H9 (cell line): Measurements from ENCODE around the gene MUSK. TPM values are rescaled to one million over a fixed set of nuclear protein-coding genes. Genes with fewer than 3 reads are reported as not detected.

Source experiments
- DNase-seq: peaks from one replicate; pipeline ENCODE4 v3.0.0-alpha.2; 2017
- H2AFZ ChIP-seq: one replicate; pipeline ENCODE4 v1.6.1; 2013; ENCODE audit warnings: mild to moderate bottlenecking, low read length, control low read depth, moderate library complexity
- H2AK5ac ChIP-seq: 2 replicates; pipeline ENCODE4 v1.6.1; 2013; ENCODE audit warnings: low read length, control low read depth, mixed read lengths; ENCODE audit not compliant: insufficient read length
- H2BK120ac ChIP-seq: one replicate; pipeline ENCODE4 v1.6.1; 2013; ENCODE audit warnings: low read depth, mild to moderate bottlenecking, low read length, control low read depth, inconsistent platforms; ENCODE audit not compliant: poor library complexity, severe bottlenecking
- H2BK12ac ChIP-seq: 2 replicates; pipeline ENCODE4 v1.6.1; 2013; ENCODE audit warnings: low read length, control low read depth, mixed read lengths, low read depth; ENCODE audit not compliant: insufficient read length
- H2BK15ac ChIP-seq: 2 replicates; pipeline ENCODE4 v1.6.1; 2013; ENCODE audit warnings: low read depth, low read length, control low read depth
- H2BK20ac ChIP-seq: one replicate; pipeline ENCODE4 v1.6.1; 2013; ENCODE audit warnings: low read depth, mild to moderate bottlenecking, low read length, control low read depth, inconsistent platforms; ENCODE audit not compliant: poor library complexity, severe bottlenecking
- H2BK5ac ChIP-seq: 2 replicates; pipeline ENCODE4 v1.6.1; 2013; ENCODE audit warnings: low read length, control low read depth, mixed read lengths; ENCODE audit not compliant: insufficient read length
- H3K14ac ChIP-seq: 2 replicates; pipeline ENCODE4 v1.6.1; 2013; ENCODE audit warnings: low read length, control low read depth; ENCODE audit not compliant: insufficient read depth
- H3K18ac ChIP-seq: 2 replicates; pipeline ENCODE4 v1.6.1; 2013; ENCODE audit warnings: low read depth, mild to moderate bottlenecking, mixed read lengths, low read length, control low read depth; ENCODE audit not compliant: insufficient read length
- H3K23ac ChIP-seq: 2 replicates; pipeline ENCODE4 v1.6.1; 2013; ENCODE audit warnings: low read length, control low read depth, mixed read lengths, low read depth; ENCODE audit not compliant: insufficient read length
- H3K23me2 ChIP-seq: 2 replicates; pipeline ENCODE4 v1.6.1; 2013; ENCODE audit warnings: low read depth, mild to moderate bottlenecking, mixed read lengths, low read length, control low read depth; ENCODE audit not compliant: insufficient read length, poor library complexity, severe bottlenecking
- H3K27ac ChIP-seq: 2 replicates; pipeline ENCODE4 v1.5.1; 2013; ENCODE audit warnings: low read length, control low read depth, mixed read lengths, low read depth; ENCODE audit not compliant: insufficient read length
- H3K27me3 ChIP-seq: 2 replicates; pipeline ENCODE4 v1.6.1; 2013; ENCODE audit warnings: low read length, control low read depth, inconsistent platforms; ENCODE audit not compliant: insufficient read depth
- H3K4ac ChIP-seq: 2 replicates; pipeline ENCODE4 v1.6.1; 2013; ENCODE audit warnings: low read depth, mild to moderate bottlenecking, control low read depth, inconsistent platforms, low read length, moderate library complexity
- H3K4me1 ChIP-seq: 2 replicates; pipeline ENCODE4 v1.6.1; 2013; ENCODE audit warnings: low read length, control low read depth, inconsistent platforms; ENCODE audit not compliant: insufficient read depth
- H3K4me2 ChIP-seq: 2 replicates; pipeline ENCODE4 v1.6.1; 2013; ENCODE audit warnings: low read length, control low read depth, mixed read lengths; ENCODE audit not compliant: insufficient read length, insufficient read depth
- H3K56ac ChIP-seq: 2 replicates; pipeline ENCODE4 v1.6.1; 2013; ENCODE audit warnings: low read depth, mild to moderate bottlenecking, mixed read lengths, low read length, control low read depth; ENCODE audit not compliant: insufficient read length
- H3K79me1 ChIP-seq: 2 replicates; pipeline ENCODE4 v1.6.1; 2013; ENCODE audit warnings: low read depth, mild to moderate bottlenecking, moderate library complexity, low read length, control low read depth, inconsistent platforms; ENCODE audit not compliant: insufficient read depth, poor library complexity, severe bottlenecking
- H3K79me2 ChIP-seq: 2 replicates; pipeline ENCODE4 v1.6.1; 2013; ENCODE audit warnings: low read length, control low read depth, inconsistent platforms; ENCODE audit not compliant: insufficient read depth
- H3K9ac ChIP-seq: 2 replicates; pipeline ENCODE4 v1.6.1; 2013; ENCODE audit warnings: low read length, control low read depth, mixed read lengths; ENCODE audit not compliant: insufficient read length; ENCODE audit errors: extremely low read depth
- H3K9me3 ChIP-seq: one replicate; pipeline ENCODE4 v1.6.1; 2013; ENCODE audit warnings: low read depth, low read length, inconsistent platforms; ENCODE audit not compliant: control insufficient read depth
- H3T11ph ChIP-seq: one replicate; pipeline ENCODE4 v1.6.1; 2013; ENCODE audit warnings: mild to moderate bottlenecking, low read length, control low read depth, inconsistent platforms
- H4K20me1 ChIP-seq: one replicate; pipeline ENCODE4 v1.6.1; 2013; ENCODE audit not compliant: control insufficient read depth, insufficient read length, insufficient read depth
- H4K5ac ChIP-seq: 2 replicates; pipeline ENCODE4 v1.6.1; 2013; ENCODE audit warnings: low read depth, mild to moderate bottlenecking, mixed read lengths, low read length, control low read depth; ENCODE audit not compliant: insufficient read length
- H4K8ac ChIP-seq: replicated peaks from 2 replicates; pipeline ENCODE4 v1.6.1; 2013; ENCODE audit warnings: low read length, control low read depth, mixed read lengths, low read depth; ENCODE audit not compliant: insufficient read length
- H4K91ac ChIP-seq: 2 replicates; pipeline ENCODE4 v1.6.1; 2013; ENCODE audit warnings: low read depth, mild to moderate bottlenecking, moderate library complexity, mixed read lengths, low read length, control low read depth; ENCODE audit not compliant: insufficient read length
- H3K27ac Mint-ChIP-seq, 3 experiments: 2 replicates in 2 of 3; 3 replicates in 1 of 3; pipeline ENCODE4 v1.8.0; 2020 to 2021; ENCODE audit warnings: mixed read lengths in 3 of 3, mild to moderate bottlenecking in 1 of 3, moderate library complexity in 1 of 3
- H3K27me3 Mint-ChIP-seq: 2 replicates; pipeline ENCODE4 v1.8.0; 2021; ENCODE audit warnings: low read depth, mild to moderate bottlenecking, moderate library complexity, mixed read lengths
- H3K36me3 Mint-ChIP-seq, 3 experiments: 2 replicates in 2 of 3; 3 replicates in 1 of 3; pipeline ENCODE4 v1.8.0; 2020 to 2021; ENCODE audit warnings: low read depth in 3 of 3, mixed read lengths in 3 of 3; ENCODE audit not compliant: insufficient read depth in 1 of 3
- H3K4me1 Mint-ChIP-seq, 2 experiments: 2 replicates each; pipeline ENCODE4 v1.8.0; 2020; ENCODE audit warnings: mixed read lengths in 2 of 2
- H3K4me3 Mint-ChIP-seq, 2 experiments: 2 replicates in 1 of 2; 3 replicates in 1 of 2; pipeline ENCODE4 v1.8.0; 2020 to 2021; ENCODE audit warnings: mild to moderate bottlenecking in 2 of 2, mixed read lengths in 2 of 2, moderate library complexity in 1 of 2
- H3K9me3 Mint-ChIP-seq, 2 experiments: 2 replicates in 1 of 2; 3 replicates in 1 of 2; pipeline ENCODE4 v1.8.0; 2020; ENCODE audit warnings: mild to moderate bottlenecking in 2 of 2, mixed read lengths in 2 of 2, moderate library complexity in 1 of 2
- WGBS: extraction: QIAGEN DNeasy Blood & Tissue Kit; methylation state at CpG from one replicate; pipeline ENCODE4 v1.1.7; 2013; ENCODE audit warnings: missing lambda C conversion rate, low lambda C conversion rate, mixed read lengths; ENCODE audit not compliant: insufficient read length; ENCODE audit errors: extremely low coverage; 5-methylcytosine and 5-hydroxymethylcytosine counted together
- total RNA-seq: library from RNA; stranded (reverse); gene quantifications from 2 replicates; pipeline ENCODE4 v1.2.1, GENCODE V29; 2021
- TF ChIP-seq, protein P1 (sequence below): fragments of 200-600 bp; sonication (generic); conservative IDR thresholded peaks from 3 replicates; pipeline ENCODE4 v1.8.0; 2021; ENCODE audit warnings: antibody characterized with exemption, mild to moderate bottlenecking

MUSK gene
- total RNA-seq, 1 experiment from 2014 or later = not detected

DNA sequence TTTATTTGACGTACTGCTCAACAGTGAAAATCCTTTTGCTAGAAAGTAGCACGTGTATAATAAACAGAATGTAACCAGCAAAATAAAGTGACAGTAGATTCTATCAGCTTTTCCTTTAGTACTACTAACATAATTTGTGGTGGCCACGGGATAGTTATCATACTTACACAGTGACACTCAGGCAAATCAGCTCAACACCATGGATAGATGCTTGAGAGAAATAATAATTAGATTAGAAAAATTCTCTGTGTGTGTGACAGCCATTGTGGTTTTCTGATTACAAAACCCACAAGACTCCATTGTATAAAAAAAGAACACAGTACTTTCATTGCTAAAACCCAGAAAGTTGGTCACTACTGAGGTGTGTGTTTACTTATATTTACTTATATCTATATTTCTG, 101.1 kb downstream of the MUSK start:
- TF ChIP-seq, protein P1, sequence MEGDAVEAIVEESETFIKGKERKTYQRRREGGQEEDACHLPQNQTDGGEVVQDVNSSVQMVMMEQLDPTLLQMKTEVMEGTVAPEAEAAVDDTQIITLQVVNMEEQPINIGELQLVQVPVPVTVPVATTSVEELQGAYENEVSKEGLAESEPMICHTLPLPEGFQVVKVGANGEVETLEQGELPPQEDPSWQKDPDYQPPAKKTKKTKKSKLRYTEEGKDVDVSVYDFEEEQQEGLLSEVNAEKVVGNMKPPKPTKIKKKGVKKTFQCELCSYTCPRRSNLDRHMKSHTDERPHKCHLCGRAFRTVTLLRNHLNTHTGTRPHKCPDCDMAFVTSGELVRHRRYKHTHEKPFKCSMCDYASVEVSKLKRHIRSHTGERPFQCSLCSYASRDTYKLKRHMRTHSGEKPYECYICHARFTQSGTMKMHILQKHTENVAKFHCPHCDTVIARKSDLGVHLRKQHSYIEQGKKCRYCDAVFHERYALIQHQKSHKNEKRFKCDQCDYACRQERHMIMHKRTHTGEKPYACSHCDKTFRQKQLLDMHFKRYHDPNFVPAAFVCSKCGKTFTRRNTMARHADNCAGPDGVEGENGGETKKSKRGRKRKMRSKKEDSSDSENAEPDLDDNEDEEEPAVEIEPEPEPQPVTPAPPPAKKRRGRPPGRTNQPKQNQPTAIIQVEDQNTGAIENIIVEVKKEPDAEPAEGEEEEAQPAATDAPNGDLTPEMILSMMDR = no peak
- H2BK15ac ChIP-seq = no peak overlapping the region
- H2AFZ ChIP-seq = no peak overlapping the region
- no peaks in the 10 kb centered on the region for H3K9me3 ChIP-seq
- no peaks in the 10 kb centered on the region for H3K36me3 Mint-ChIP-seq
- H3K4ac ChIP-seq = no peak overlapping the region
- DNase-seq = no peak
- H3K4me3 Mint-ChIP-seq = no peak overlapping the region
- H3T11ph ChIP-seq = no peak overlapping the region
- H2BK12ac ChIP-seq = no peak overlapping the region
- H2AK5ac ChIP-seq = no peak overlapping the region
- H3K4me1 Mint-ChIP-seq = no peaks in the 10 kb centered on the region; a peak in 1 of 4 replicates
- no CpG with 5 or more reads among the region's 3 CpGs for WGBS
- no peak overlapping the region for H3K27ac Mint-ChIP-seq
- H3K79me1 ChIP-seq = no peaks in the 10 kb centered on the region
- no peak overlapping the region for H3K18ac ChIP-seq
- H4K8ac ChIP-seq = no peak overlapping the region
- no peak overlapping the region for H3K9ac ChIP-seq
- no peaks in the 10 kb centered on the region for H3K27me3 ChIP-seq
- no peaks in the 10 kb centered on the region for H4K20me1 ChIP-seq
- H3K4me1 ChIP-seq = no peaks in the 10 kb centered on the region
- H3K23ac ChIP-seq = no peak overlapping the region
- no peak overlapping the region for H3K14ac ChIP-seq
- H2BK20ac ChIP-seq = no peak overlapping the region
- no peak overlapping the region for H2BK120ac ChIP-seq
- no peaks in the 10 kb centered on the region for H3K9me3 Mint-ChIP-seq
- no peak overlapping the region for H3K27ac ChIP-seq
- H4K5ac ChIP-seq = no peak overlapping the region
- no peak overlapping the region for H3K56ac ChIP-seq
- no peak overlapping the region for H3K4me2 ChIP-seq
- H2BK5ac ChIP-seq = no peak overlapping the region
- H3K27me3 Mint-ChIP-seq = no peaks in the 10 kb centered on the region
- no peaks in the 10 kb centered on the region for H3K23me2 ChIP-seq
- no peaks in the 10 kb centered on the region for H3K79me2 ChIP-seq
- no peak overlapping the region for H4K91ac ChIP-seq
